Activated gamma-delta T cell treated with Interleukin-2 at 50 U/mL for 16 hours (primary cell): ENCODE data around the gene CD300C.
"Not testable (repeated sequence)": the region's sequence is repeated elsewhere in the genome, so short reads cannot be mapped to it uniquely, and the experiment has no call there.

ENCODE experiments used
- DNase-seq: peaks from one replicate; pipeline ENCODE4 v3.0.0-alpha.2; 2020

CD300C gene

GRCh38 chr17:74558882-74559519, 13.1 kb upstream of the CD300C start:
- DNase-seq: no peak

- not testable (repeated sequence) for DNase-seq
Observed at GRCh38 chr17:74558402-74558801, 12.5 kb upstream of the CD300C start.

DNA sequence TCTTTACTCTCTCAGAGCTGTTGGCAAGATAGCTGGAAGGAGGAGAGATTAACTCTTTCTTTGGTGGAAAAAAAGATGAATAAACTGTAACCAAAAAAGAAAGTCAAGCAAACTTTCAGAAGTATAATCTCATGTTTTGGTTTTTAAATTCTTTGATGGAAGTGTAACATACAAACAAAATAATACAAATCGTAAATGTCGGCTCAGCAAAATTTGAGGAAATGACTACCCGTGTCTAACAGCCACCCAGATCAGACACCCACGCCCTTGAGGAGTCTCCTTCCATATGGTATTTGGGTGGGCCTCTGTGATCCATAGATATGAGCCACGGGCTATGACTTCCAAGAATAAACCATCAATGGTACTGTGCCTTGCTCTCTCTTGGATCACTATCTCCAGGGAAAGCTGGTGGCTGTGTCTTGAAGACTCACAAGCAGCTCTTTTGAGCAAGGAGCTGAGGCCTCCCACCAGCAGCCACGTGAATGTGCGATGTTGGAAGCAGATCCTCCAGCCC, 9.6 kb upstream of the CD300C start:
- DNase-seq: no peak

GRCh38 chr17:74554909-74555308, 9.0 kb upstream of the CD300C start:
- DNase-seq: no peak

DNA sequence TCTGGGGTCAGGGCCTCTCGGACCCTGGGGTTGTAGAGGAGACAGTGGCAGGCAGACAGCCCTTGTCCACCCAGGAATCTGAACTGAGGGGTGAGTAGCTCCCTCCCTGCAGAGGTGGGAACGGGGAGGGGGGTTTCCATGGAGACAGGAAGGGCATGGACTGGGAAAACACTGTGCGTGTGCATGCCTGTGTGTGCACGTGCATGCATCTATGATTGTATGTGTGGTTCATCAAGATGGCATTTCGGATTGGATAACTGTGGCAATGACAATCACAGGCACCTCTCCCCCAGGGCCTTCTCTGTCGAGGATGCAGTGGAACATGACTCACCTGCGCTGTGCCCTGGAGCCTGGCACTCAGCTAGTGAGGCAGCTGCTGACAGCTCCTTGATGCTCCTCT, 6.1 kb upstream of the CD300C start:
- no peak for DNase-seq

- DNase-seq: no peak
Observed at GRCh38 chr17:74550602-74551001, 4.7 kb upstream of the CD300C start.

- DNase-seq: no peak
Observed at GRCh38 chr17:74549343-74549742, 3.4 kb upstream of the CD300C start.

DNA sequence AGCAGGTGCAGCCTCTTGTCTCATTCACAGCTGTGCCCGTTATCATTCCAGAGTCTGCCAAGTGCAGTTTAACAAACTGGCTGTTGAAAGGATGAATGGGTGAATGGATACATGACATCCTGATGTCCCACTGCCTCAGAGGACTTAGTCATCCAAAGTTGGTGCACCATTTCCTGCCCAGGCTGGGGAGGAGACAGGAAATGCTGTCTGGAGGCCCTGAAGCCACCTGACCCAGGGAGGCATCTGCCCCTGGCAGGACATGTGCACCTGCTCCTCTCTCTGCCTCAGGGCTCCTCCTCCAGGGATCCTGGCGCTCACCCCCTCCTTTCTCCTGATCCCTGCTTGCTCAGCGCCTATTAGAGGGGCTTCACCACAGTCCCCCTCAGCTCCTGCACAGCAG, 1.8 kb upstream of the CD300C start:
- no peak for DNase-seq

GRCh38 chr17:74547264-74547663, 1.3 kb upstream of the CD300C start:
- no peak for DNase-seq

GRCh38 chr17:74546586-74546985, 671 bp upstream of the CD300C start:
- DNase-seq: no peak

DNA sequence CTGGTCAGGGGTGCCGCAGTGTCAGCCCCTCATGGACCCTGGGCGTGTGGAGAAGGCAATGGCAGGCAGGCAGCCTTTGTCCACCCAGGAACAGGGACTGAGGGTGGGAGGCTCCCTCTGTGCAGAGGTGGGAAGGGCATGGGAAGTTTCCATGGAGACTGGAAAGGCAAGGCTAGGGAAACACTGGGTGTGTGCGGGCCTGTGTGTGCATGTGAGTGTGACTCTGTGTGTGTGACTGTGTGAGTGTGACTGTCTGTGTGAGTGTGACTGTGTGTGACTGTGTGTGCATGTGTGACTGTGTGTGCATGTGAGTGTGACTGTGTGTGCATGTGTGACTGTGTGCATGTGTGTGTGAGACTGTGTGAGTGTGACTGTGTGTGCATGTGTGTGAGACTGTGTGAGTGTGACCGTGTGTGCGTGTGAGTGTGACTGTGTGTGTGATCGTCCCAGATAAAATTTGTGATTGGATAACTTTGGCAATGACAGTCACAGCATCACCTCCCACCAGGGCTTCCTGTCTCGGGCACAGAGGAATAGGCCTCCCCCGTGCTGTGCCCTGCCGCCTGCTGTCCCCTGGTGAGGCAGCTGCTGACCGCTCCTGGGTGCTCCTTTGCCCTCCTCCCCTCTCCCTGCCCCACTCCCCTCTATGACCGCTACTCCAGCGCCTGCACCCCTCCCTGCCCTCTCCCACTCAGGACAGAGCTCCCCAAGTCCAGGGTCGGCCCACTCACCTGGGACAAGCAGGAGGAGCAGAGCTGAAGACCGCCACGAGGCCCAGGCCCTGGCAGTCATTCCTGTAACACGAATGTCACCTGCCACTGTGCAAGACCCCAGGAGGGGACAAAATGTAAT, 698 bp downstream of the CD300C start:
- no peak for DNase-seq

GRCh38 chr17:74543891-74544760, 1.8 kb downstream of the CD300C start:
- DNase-seq: no peak

DNA sequence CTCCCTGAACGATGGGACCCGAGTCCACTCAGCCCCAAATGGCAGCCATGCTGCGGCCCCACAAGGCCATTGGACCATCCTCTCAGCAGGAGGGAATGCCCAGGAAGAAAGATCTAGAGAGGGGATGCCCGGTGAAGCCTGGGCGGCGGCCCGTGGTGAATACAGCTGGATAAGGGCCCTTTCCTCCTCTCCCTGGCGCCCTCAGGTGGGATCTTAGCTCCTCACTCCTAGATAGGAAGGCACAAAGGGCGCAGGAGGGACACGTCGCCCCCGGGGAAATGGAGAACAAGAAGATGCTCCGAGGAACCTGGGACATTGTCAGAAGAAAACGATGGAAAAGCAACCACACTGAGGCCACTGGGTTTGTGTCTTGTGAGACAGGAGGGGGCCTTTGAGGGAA, 2.5 kb downstream of the CD300C start:
- no peak for DNase-seq

DNA sequence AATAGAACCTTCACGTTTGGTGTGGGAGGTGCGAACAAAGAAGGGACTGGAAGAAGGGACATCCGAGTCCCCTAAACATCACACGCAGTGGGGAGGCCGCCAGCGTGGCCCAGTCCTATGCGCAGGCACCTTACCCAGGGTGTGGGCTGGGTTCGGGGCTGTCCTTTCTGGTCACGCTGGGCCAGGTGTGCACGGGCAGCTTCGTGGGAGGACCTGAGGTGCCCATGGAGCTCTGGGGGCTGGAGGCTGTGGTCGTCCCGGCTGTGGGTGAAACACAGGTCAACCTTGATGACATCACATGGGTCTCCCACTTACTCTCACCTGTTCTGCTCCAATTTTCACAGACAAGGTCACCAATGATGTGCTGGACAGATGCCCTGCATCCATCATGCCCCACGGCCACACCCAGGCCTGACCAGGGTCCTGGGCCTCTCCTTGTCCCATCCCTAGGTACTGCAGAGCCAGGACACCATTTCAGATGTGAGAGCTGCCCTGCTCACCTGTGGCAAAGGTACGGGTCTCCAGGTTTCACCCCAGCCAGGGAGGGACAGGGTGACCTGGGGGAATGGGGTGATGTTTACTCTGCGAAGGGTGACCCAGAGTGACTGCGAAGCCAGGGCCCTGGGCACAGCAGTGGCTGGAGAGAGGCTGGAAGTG, 3.1 kb downstream of the CD300C start:
- DNase-seq: no peak

GRCh38 chr17:74542166-74542565, 3.7 kb downstream of the CD300C start:
- no peak for DNase-seq

DNA sequence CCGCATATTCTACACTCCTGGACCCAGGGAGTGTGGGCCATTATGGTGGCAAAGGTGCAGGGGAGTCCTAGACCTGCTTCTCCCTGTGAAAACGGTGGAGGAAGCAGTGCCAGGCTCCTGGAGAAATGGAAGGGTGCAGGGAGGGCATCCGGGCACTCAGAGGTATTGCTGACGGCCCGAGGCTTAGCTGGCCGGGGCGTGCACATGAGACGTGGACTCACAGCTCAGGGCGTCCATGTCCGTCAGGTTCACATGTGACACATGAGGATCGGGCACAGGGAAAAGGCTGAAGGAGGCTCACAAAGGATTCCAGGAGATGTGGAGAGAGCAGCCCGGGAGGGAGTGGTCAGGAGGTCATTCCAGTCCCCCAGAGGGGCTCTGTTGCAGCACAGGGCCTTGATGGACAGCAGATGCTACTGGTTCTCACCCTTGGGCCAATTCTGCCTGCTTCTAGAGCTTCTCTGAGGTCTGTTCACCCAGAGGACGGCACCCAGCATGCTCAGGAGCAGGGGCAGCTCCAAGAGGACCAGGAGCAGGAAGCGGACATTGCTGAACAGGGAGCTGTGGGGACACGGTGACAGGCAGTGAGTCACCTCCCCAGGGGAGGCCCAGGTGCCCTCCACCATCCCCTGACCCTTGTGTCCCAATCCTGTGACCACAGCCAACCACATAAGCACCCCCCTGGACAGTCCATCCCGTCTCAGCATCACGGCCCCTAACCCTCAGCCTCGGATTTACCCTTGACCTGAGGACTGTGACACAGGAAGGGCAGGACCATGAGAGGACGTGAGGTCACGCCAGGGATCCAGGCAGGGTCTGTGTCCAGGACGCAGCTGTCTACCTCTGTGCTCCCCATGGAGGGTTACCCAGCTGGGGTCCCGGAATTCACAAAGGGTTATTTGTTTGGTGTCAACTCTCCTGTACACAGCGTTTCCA, 4.5 kb downstream of the CD300C start:
- DNase-seq: no peak

- DNase-seq: no peak
Observed at GRCh38 chr17:74539281-74539820, 6.6 kb downstream of the CD300C start.

DNA sequence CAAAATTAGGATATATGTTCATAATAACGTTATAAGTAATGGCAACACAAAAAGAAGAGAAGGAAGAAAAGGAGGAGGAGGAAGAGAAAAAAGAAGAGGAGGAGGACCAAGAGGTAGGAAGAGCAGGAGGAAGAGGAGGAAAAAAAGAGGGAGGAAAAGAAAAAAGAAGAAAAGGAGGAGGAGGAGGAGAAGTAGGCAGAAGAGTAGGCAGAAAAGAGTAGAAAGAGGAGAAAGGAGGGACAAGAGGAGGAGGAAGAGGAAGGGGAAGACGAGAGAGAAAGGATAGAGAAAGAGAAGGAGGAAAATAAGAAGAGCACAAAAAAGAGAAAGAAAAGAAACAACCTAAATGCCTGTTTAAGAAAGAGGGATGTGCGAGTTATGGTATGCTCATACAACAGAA, 9.0 kb downstream of the CD300C start:
- no peak for DNase-seq

DNA sequence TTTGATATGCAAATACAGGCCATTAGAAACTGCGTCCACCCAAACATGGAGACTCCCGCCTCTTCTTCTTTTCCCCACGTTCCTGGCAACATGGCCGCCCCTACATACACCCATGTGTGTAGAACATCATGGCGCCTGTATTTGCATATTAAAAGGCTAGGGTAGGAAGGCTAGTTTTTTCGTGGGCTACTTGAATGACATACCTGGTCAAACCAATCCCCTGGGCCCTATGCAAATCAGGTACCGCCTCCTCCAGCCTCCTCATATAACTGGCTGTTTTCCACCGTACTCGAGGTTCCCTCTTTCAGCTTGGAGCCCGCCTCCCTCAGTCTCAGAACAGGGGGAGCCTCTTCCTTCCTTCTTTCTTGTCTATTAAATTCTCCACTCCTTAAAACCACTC, 13.8 kb downstream of the CD300C start:
- DNase-seq: no peak

GRCh38 chr17:74531231-74531761, 14.6 kb downstream of the CD300C start, which contains the start of gene CD300LB:
Gene CD300LB (minus strand): TSS chr17:74531475. CDS start chr17:74531350, 125 bp downstream.
- DNase-seq: no peak

- no peak for DNase-seq
Observed at GRCh38 chr17:74530831-74531150, 15.1 kb downstream of the CD300C start.
